Cardiac fibroblast (primary cell): ENCODE data around the gene APC2.

ENCODE experiments used
- DNase-seq, 2 donors: peaks; one replicate each; pipeline versions ENCODE4 v3.0.0 to v3.0.0-alpha.2; 2010; ENCODE audit warnings: low read depth in 2 of 2
- H3K4me3 ChIP-seq, 2 donors: replicated peaks in 1 of 2; 1 replicate in 1 of 2; 2 replicates in 1 of 2; pipeline ENCODE4 v1.5.1; 2011; ENCODE audit warnings: low read depth in 2 of 2, low read length in 2 of 2, mild to moderate bottlenecking in 2 of 2, moderate library complexity in 1 of 2
- TF ChIP-seq, protein P1 (sequence below): IDR thresholded peaks from one replicate; pipeline ENCODE4 v1.5.1; 2011; ENCODE audit warnings: low read depth, mild to moderate bottlenecking, low read length, inconsistent platforms

Gene APC2

DNA sequence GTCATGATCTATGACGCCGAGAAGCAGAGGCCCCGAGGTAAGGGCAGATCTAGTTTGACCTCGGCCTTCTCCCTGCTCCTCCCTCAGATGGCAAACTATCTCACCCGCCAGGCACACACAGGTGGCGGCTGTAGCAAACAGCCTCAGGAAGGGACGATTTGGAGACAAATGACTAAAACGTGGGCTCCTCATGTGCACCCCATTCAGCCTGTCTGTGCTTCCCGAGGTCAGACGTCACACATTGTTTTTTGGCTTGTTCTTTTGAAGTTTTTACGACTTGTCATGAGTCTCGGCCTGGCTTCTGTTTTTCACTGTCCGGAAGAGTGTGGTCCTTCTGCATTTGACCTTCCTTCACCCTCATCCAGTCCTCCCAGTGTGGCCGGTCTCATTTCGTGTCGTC lies 27.6 kb upstream of the APC2 start:
- TF ChIP-seq, protein P1, sequence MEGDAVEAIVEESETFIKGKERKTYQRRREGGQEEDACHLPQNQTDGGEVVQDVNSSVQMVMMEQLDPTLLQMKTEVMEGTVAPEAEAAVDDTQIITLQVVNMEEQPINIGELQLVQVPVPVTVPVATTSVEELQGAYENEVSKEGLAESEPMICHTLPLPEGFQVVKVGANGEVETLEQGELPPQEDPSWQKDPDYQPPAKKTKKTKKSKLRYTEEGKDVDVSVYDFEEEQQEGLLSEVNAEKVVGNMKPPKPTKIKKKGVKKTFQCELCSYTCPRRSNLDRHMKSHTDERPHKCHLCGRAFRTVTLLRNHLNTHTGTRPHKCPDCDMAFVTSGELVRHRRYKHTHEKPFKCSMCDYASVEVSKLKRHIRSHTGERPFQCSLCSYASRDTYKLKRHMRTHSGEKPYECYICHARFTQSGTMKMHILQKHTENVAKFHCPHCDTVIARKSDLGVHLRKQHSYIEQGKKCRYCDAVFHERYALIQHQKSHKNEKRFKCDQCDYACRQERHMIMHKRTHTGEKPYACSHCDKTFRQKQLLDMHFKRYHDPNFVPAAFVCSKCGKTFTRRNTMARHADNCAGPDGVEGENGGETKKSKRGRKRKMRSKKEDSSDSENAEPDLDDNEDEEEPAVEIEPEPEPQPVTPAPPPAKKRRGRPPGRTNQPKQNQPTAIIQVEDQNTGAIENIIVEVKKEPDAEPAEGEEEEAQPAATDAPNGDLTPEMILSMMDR: no peak
- no peak overlapping the region for H3K4me3 ChIP-seq
- no peak for DNase-seq

DNA sequence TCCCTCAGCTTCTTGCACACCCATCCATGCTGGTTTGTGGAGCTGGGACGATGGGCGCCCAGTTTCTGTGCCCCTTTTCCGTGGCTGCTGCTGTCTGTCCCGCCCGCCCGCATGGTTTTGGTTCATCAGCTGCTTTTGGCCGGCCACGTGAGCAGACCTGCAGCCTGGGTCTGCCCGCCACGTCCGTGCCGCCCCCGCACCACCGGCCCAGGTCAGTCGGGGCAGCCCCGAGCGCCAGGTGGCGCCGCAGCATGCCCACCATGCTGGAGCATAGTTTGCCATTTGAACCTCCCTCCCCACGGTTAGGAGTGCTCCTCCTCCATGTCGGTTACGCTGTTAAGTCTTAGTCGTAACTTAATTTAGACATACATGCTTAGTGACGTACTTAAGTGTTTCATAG lies 27.0 kb upstream of the APC2 start:
- DNase-seq: no peak
- TF ChIP-seq, protein P1: no peak
- H3K4me3 ChIP-seq: no peak overlapping the region

DNA sequence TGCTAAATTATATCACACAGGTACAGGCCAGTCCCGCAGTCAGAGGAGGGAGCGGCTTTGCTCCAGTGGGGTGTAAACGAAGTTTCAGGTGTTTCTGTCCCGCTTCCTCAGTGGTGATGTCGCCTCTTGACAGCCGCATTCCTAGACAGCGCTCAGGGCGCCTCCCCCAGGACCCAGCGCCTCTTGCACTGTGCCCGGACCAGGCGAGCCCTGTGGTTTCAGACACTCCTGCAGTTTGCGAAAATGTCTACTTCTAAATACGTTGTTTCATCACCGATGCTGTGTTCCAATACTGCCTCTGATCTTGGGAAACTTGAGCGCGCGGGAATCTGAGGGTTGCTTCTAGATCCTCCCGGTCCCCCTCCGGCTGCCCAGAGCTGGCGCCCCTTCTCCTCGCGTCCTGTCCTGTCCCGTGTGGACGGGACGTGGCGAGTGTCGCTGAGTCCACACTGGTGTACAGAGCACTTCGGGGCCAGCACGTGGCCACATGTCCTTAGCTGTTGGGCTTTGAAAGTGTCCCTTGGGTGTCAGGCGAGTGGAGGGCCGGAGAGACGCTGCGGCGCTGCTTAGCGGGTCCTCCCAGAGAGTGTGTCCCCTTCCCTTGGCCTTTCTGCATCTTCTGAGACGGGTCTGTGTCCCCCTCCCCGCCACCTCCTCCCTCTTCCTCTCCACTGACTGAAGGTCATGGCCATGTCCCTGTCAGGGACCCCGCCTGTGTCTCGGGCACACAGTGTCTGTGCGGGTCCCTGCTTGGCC lies 26.3 kb upstream of the APC2 start:
- no peak overlapping the region for H3K4me3 ChIP-seq
- DNase-seq: no peak
- TF ChIP-seq, protein P1: no peak

DNA sequence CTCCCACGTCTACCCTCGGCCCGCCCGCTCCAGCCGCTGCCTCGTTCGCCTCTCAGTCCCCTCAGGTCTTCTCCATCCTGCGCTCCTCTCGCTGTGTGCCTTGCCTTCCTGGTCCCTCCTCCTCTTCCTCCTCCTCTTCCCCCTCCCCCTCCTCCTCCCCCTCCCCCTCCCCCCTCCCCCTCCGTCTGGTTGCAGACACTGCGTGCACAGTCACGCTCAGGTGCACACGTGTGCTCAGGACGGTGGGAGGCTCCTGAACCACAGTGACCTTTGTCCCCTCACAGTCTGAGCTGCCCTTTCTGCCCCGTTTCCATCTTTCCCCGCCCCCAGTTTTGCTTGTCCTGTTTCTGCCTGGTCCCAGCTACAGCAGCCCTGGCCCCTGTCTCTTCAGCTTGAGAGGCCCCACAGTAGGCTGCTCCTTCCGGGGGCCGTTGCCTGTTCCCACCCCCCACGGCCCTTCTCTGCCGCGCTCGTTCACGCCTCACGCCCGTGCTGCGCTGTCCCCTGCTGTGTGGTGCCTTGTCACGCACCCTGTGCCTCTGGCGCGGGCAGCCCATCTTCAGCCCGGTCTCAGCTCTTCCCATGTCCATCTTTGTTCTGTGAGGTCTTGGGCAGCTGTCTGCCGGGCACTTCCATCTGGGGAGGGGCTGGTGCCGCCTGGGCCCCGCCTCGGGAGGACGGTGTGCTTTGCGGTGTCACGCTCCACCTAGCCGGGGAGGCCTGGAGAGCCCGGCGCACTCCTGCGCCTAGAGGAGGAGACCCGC lies 25.5 kb upstream of the APC2 start:
- DNase-seq: no peak
- TF ChIP-seq, protein P1: no peak
- H3K4me3 ChIP-seq: no peak overlapping the region

DNA sequence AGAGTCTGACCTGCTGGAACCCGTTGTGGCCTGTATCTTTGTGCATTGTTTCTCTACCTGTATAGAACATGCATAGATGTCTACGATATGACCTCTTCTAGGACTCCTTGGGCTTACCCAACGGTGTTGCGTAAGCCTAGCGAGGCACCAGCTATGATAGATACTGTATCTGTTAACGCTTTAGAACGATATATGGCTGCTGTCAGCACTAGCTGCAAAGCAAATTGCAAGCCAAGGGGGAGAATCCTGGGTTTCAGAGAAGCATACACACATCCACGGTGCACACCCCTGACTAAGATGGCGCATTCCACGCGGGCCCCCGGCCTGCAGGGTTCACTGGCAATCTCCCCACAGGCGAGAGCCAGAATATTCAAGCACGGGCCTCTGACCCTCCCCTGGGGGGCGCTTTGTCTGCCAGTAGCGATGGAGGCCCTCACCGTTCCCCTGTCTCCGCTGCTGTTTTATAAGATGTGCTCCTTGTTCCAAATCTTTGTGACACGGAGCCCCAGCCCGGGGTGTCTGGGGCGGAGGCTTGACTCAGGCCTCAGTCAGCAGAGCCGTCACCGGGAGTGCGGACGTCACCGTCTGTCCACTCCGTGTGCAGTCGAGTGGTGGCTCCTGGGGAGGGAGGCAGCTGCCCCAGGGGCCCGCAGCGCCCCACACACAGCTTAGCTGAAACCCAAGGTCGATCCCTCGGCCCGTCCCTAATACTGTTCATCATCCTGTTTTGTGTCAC lies 24.7 kb upstream of the APC2 start:
- TF ChIP-seq, protein P1: no peak
- no peak for DNase-seq
- no peak overlapping the region for H3K4me3 ChIP-seq

DNA sequence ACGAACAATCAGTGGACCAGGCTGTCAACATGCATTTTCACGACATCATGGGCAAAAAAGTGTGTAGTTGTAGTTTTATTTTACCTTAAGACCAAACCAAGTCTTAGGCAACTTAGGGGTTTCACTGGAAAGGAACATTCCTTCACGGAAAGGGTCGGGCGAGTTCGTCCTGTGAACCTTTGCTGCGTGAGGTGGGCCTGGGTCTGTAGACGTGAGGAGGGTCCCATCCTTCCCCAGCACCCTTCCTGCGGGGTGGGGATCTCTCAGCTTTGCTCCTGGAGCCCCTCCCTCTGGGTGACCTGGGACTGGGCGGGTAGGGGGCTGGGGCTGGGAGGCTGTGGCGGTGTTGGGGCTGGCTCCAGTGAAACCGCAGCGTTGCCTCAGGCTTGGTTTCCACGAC lies 24.0 kb upstream of the APC2 start:
- DNase-seq: no peak
- TF ChIP-seq, protein P1: no peak
- no peak overlapping the region for H3K4me3 ChIP-seq
